Stromal cell of bone marrow (primary cell): ENCODE results near the gene NCAPH2.

Experiments
- DNase-seq: peaks from one replicate; pipeline ENCODE4 v3.0.0-alpha.2; 2012; ENCODE audit warnings: low read depth

NCAPH2 gene

GRCh38 chr22:50574383-50574755, 66.3 kb downstream of the NCAPH2 start:
- DNase-seq = no peak
